ENCODE data around the gene SUB1. TPM values are rescaled to one million over a fixed set of nuclear protein-coding genes. Genes with fewer than 3 reads are reported as not detected.

The SUB1 gene
- total and polyA plus RNA-seq, 8 donors, result 42.0 to 198 (median 119) TPM

- 42 to 66% (median 50%) methylated on average over 3 of the region's 3 CpGs for WGBS, 5 donors
- no peak for TF ChIP-seq POLR2A (IDR thresholded peaks at IDR 0.05)
- no peak for TF ChIP-seq CTCF (IDR thresholded peaks at IDR 0.05)
- no peak for TF ChIP-seq POLR2AphosphoS5 (IDR thresholded peaks at IDR 0.05)
- TF ChIP-seq EP300 (IDR thresholded peaks at IDR 0.05), result no peak
Measured at GRCh38 chr5:32574540-32575175, 10.7 kb upstream of the SUB1 start.

GRCh38 chr5:32578363-32578762, 7.0 kb upstream of the SUB1 start:
- intact Hi-C loops (cut with DNase I; ENCODE audit: low total_unique reads), result no loop called here
- no peaks in the 10 kb centered on the region for H3K27me3 ChIP-seq
- DNase-seq, result no peak
- WGBS, 5 donors, result 82 to 91% (median 87%) methylated on average over 3 of the region's 3 CpGs
- peaks cover 0 to 18% (median under 1%) of the 10 kb centered on the region in 4 donors for H3K4me1 ChIP-seq
- no peaks in the 10 kb centered on the region for H3K36me3 ChIP-seq
- no peak overlapping the region for H3K4me3 ChIP-seq
- H3K9me3 ChIP-seq, result no peaks in the 10 kb centered on the region
- TF ChIP-seq POLR2AphosphoS5 (IDR thresholded peaks at IDR 0.05), result no peak
- no peak for TF ChIP-seq EP300 (IDR thresholded peaks at IDR 0.05)
- TF ChIP-seq CTCF (IDR thresholded peaks at IDR 0.05), result no peak
- TF ChIP-seq POLR2A (IDR thresholded peaks at IDR 0.05), result no peak
- H3K27ac ChIP-seq, result no peak overlapping the region

More at GRCh38 chr5:32574540-32575175, 10.7 kb upstream of the SUB1 start:
- Histone ChIP-seq H3K9me3 (no peaks in the 10 kb centered on the region), H3K4me1 (peaks cover 0 to 7% (median 3%) of the 10 kb centered on the region in 4 donors), H3K27ac (no peak overlapping the region), H3K4me3 (no peak overlapping the region), H3K27me3 (no peaks in the 10 kb centered on the region), H3K36me3 (no peaks in the 10 kb centered on the region)
- DNase-seq, result no peak
- intact Hi-C loops (cut with DNase I; ENCODE audit: low total_unique reads), result no loop called here

- 92 to 96% (median 96%) methylated on average over 3 of the region's 3 CpGs for WGBS, 5 donors
- peaks cover 0 to 18% (median 0%) of the 10 kb centered on the region in 4 donors for H3K4me1 ChIP-seq
- H3K36me3 ChIP-seq, result no peaks in the 10 kb centered on the region
- no peaks in the 10 kb centered on the region for H3K9me3 ChIP-seq
- no peak for DNase-seq
- H3K27me3 ChIP-seq, result no peaks in the 10 kb centered on the region
- intact Hi-C loops (cut with DNase I; ENCODE audit: low total_unique reads), result no loop called here
- H3K27ac ChIP-seq, result no peak overlapping the region
- TF ChIP-seq EP300 (IDR thresholded peaks at IDR 0.05) (no peak), POLR2A (IDR thresholded peaks at IDR 0.05) (no peak), POLR2AphosphoS5 (IDR thresholded peaks at IDR 0.05) (no peak), CTCF (IDR thresholded peaks at IDR 0.05) (no peak)
- no peak overlapping the region for H3K4me3 ChIP-seq
Measured at GRCh38 chr5:32578764-32579163, 6.6 kb upstream of the SUB1 start.

GRCh38 chr5:32581010-32581785, 4.2 kb upstream of the SUB1 start:
- 74 to 81% (median 75%) methylated on average over 10 to 12 of the region's 12 CpGs for WGBS, 5 donors
- DNase-seq, result no peak
- Histone ChIP-seq H3K36me3 (no peaks in the 10 kb centered on the region), H3K27me3 (no peaks in the 10 kb centered on the region), H3K4me1 (peaks cover 0 to 24% (median 5%) of the 10 kb centered on the region in 4 donors), H3K4me3 (no peak overlapping the region), H3K9me3 (peaks cover 0 to 9% (median 0%) of the 10 kb centered on the region in 4 donors), H3K27ac (no peak overlapping the region)
- no peak for TF ChIP-seq POLR2AphosphoS5 (IDR thresholded peaks at IDR 0.05)
- no peak for TF ChIP-seq EP300 (IDR thresholded peaks at IDR 0.05)
- intact Hi-C loops (cut with DNase I; ENCODE audit: low total_unique reads), result no loop called here
